Mammary epithelial cell (primary cell): ENCODE measurements around the gene MUC5B.

Experiments used
- CTCF ChIP-seq, 2 donors: IDR thresholded peaks in 1 of 2; conservative IDR thresholded peaks in 1 of 2; 2 replicates each; pipeline ENCODE4 v1.5.1; 2011 to 2012; ENCODE audit warnings: inconsistent platforms in 2 of 2, low read length in 2 of 2, mild to moderate bottlenecking in 2 of 2, control low read depth in 1 of 2, low read depth in 1 of 2; ENCODE audit not compliant: insufficient read depth in 1 of 2; ENCODE audit errors: extremely low read depth in 1 of 2
- EZH2 ChIP-seq: IDR thresholded peaks from 2 replicates; pipeline ENCODE4 v1.6.1; 2012; ENCODE audit warnings: low read length, inconsistent platforms, borderline replicate concordance

GRCh38 chr11:1280116-1281035 lies 57.5 kb downstream of the MUC5B start:
- TF ChIP-seq CTCF (conservative IDR thresholded peaks at IDR 0.05 in 1 of 2, IDR thresholded peaks at IDR 0.05 in 1 of 2; ENCODE audit: extremely low read depth in 1 of 2, insufficient read depth in 1 of 2, low read depth in 1 of 2, low read length in 2 of 2) (no peak), EZH2 (no peak)
